Stimulated activated CD8-positive, alpha-beta memory T cell treated with anti-CD3 and anti-CD28 coated beads, Interleukin-7, amount 100 ng/mL, for 48 hours (primary cell): ENCODE data around the gene THSD4.

Experiments used
- DNase-seq, 2 donors: peaks; one replicate each; pipeline ENCODE4 v3.0.0-alpha.2; 2020; ENCODE audit warnings: low read depth in 1 of 2; ENCODE audit errors: extremely low read depth in 1 of 2

Gene THSD4

GRCh38 chr15:71551566-71551965, 436.3 kb downstream of the THSD4 start:
- no peak for DNase-seq

GRCh38 chr15:71559098-71559497, 443.8 kb downstream of the THSD4 start:
- no peak for DNase-seq

GRCh38 chr15:71559616-71560015, 444.3 kb downstream of the THSD4 start:
- DNase-seq = no peak

- DNase-seq = no peak
Observed at GRCh38 chr15:71562251-71562650, 447.0 kb downstream of the THSD4 start.

- DNase-seq = no peak
Observed at GRCh38 chr15:71564217-71564616, 448.9 kb downstream of the THSD4 start.

- DNase-seq = no peak
Observed at GRCh38 chr15:71565006-71565405, 449.7 kb downstream of the THSD4 start.

GRCh38 chr15:71565631-71566160, 450.4 kb downstream of the THSD4 start:
- no peak for DNase-seq

- no peak for DNase-seq
Observed at GRCh38 chr15:71566226-71566625, 451.0 kb downstream of the THSD4 start.

GRCh38 chr15:71567173-71567572, 451.9 kb downstream of the THSD4 start:
- DNase-seq = no peak

- no peak for DNase-seq
Observed at GRCh38 chr15:71568227-71568626, 453.0 kb downstream of the THSD4 start.

GRCh38 chr15:71570736-71571135, 455.5 kb downstream of the THSD4 start:
- no peak for DNase-seq

- DNase-seq = no peak
Observed at GRCh38 chr15:71571641-71572040, 456.4 kb downstream of the THSD4 start.

- no peak for DNase-seq
Observed at GRCh38 chr15:71572452-71573053, 457.3 kb downstream of the THSD4 start.

- DNase-seq = no peak
Observed at GRCh38 chr15:71573599-71573998, 458.3 kb downstream of the THSD4 start.

GRCh38 chr15:71575474-71576045, 460.3 kb downstream of the THSD4 start:
- DNase-seq = no peak

GRCh38 chr15:71577071-71577470, 461.8 kb downstream of the THSD4 start:
- DNase-seq = no peak

- DNase-seq = no peak
Observed at GRCh38 chr15:71581398-71581930, 466.2 kb downstream of the THSD4 start.

- DNase-seq = no peak
Observed at GRCh38 chr15:71585159-71585558, 469.9 kb downstream of the THSD4 start.

- DNase-seq = no peak
Observed at GRCh38 chr15:71586463-71586862, 471.2 kb downstream of the THSD4 start.

- no peak for DNase-seq
Observed at GRCh38 chr15:71588746-71589145, 473.5 kb downstream of the THSD4 start.

- no peak for DNase-seq
Observed at GRCh38 chr15:71591057-71591456, 475.8 kb downstream of the THSD4 start.

- no peak for DNase-seq
Observed at GRCh38 chr15:71592203-71592602, 476.9 kb downstream of the THSD4 start.
